ENCODE measurements around the gene CATSPERZ.

GRCh38 chr11:64291262-64291751 is 8.9 kb upstream of the CATSPERZ start, which contains the start of gene KCNK4:
- no peak for TF ChIP-seq EZH2phosphoT487 (IDR thresholded peaks at IDR 0.05; ENCODE audit: insufficient read depth, low read depth)
- TF ChIP-seq EZH2 (IDR thresholded peaks at IDR 0.05; ENCODE audit: insufficient read depth, poor library complexity, severe bottlenecking), result no peak
